Esophagus muscularis mucosa (tissue), 3 donors: ENCODE results near the gene SMIM45.

Experiments used
- CTCF ChIP-seq, 3 experiments: fragments of 200-600 bp in 2 of 3; fragments of 450-650 bp in 1 of 3; sonication (generic) in 2 of 3; IDR thresholded peaks; one replicate each; pipeline ENCODE4 v1.5.1; 2017 to 2019; ENCODE audit warnings: antibody characterized with exemption in 3 of 3, mild to moderate bottlenecking in 2 of 3, moderate library complexity in 1 of 3
- POLR2AphosphoS5 ChIP-seq, 2 donors: sonication (generic); formaldehyde crosslinking; IDR thresholded peaks; one replicate each; pipeline ENCODE4 v1.6.1; 2017; ENCODE audit warnings: antibody characterized with exemption in 2 of 2

- no peak for TF ChIP-seq CTCF (IDR thresholded peaks at IDR 0.05)
- TF ChIP-seq POLR2AphosphoS5 (IDR thresholded peaks at IDR 0.05), result no peak
Observed at GRCh38 chr22:42000466-42000865, 48.5 kb downstream of the SMIM45 start.
